Right kidney (tissue), 1 donor: ENCODE measurements around the gene RND3.

Experiments used
- DNase-seq: peaks from one replicate; pipeline ENCODE4 v3.0.0-alpha.2; 2016

Gene RND3

DNA sequence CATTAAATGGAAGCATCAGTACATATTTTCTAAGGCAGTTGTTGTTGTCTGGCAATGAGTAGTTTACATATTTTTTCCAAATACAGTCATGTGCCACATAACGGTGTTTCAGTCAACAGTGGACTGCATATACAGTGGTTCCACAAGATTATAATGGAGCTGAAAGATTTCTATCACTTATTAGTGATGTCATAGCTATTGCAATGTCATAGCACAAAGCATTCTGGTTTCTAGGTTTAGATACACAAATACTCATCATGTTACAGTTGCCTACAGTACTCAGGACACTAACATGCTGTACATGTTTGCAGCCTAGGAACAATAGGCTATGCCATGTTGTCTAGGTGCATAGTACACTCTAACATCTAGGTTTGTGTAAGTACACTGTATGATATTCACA, 45.0 kb downstream of the RND3 start:
- no peak for DNase-seq

DNA sequence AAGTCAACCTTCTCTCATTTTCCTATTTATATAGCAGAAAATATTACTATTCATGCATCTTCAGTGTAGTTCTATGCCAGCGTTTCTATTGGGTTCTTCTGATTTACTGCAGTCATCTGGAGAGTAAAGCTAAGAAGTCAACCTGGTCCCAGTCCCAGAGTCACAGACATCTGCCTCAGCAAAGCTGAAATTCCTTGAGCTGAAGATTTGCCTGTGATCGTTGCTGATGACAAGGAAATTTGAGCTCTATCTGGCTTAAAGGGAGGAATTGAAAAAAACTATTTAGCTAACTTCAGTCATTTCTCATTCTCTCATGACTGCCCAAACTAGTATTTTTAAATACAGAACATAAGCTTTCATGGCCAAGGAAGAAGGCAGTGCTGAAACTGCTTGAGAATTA, 45.7 kb downstream of the RND3 start:
- no peak for DNase-seq

DNA sequence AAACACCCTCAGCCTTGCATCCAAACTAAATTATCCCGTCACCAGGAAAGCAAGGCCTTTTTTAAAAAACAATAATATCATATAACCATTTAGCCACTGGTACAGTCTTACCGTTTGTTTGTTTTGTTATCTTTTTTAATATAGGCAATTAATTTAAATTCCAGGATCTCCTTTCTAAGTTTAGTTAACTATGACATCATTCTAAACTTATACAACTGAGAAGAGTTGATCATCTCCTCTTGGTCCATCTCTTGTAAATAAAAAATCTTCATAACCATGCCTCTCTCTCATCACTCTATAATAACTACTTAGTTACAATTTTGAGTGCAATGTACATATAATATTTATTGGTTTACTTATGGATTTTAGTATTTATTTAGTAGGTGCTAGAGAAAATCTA, 46.2 kb downstream of the RND3 start:
- DNase-seq, result no peak

DNA sequence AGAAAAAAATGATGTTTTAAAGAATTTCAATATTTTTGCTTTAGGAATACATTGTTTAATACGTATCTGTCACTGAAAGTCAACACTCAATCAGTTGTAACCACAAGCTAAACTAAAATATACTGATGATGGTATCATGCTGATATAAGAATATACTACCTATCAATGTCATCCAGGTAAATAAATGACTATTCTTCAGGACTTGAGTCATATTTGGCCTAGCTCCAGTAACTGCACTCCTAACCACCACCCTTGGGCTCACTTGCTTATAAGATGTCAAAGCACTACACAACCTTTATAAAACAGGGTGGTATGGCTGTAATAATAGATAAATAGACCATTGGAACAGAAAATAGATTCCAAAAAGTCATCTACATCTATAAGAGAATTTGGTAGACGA, 48.8 kb downstream of the RND3 start:
- DNase-seq, result no peak

DNA sequence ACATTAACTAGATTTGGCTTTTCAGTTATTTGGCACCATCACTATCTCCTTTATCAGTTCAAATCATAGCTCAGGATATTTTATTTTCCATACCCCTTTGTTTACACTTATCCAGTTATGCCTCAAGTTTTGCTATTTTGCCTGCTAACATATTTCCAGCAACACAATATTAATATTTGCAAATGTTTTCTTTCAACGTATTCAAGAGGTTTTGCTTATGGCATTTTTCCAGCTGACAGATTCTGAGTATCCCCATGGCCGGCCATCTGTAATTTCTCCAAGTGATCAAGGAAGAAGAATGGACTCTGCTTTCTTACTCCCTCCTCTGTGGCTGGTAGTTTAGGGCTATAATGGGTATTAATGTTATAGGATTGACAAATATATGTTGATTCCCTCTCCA, 49.4 kb downstream of the RND3 start:
- no peak for DNase-seq

DNA sequence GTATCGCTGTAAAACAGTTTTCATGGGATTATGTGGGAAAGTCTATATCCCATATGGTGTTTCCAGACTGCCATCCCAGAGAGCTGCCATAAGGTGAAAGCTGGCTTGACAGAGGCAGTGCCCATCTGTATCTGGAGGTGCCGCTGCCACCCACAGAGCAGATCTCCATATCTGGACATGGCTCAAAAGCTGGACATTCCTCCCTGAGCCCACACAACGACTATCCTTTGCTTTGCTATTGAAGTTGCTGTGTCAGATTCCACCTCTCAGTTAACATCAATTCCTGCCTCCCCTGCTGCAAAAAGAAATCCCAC, 55.2 kb downstream of the RND3 start:
- no peak for DNase-seq

DNA sequence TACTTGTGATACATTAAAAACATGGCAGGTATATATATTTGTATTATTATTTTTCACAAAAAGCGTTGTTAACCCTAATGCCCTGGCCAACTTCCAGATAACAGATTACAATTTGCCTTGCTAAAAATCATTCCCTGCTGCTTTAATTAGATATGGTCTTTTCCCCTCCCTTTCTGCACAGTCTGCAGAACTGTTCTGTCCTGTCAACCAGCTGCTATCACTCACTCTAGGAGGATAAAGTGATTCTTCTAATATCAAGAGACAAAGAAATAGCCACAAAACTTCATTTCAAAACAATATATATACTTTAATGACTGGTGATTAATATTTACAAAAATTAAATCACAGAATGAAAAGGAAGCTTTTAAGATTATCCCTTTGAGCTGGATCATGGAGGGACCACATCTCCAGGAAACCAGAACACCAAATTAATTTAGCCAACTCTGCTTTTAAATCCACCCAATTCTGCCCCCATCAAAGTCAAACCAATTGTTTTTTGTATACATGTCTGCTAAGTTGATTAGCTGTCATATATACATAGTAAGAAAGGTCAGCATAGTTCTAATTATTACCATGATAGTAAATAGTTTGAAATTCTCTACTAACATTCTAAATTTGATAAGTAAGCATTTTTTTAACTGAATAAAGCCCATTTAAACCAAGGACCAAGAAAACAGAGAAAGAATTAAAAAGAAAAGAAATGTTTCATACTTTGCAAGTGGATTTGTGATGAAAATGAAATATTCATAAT, 55.7 kb downstream of the RND3 start:
- no peak for DNase-seq

DNA sequence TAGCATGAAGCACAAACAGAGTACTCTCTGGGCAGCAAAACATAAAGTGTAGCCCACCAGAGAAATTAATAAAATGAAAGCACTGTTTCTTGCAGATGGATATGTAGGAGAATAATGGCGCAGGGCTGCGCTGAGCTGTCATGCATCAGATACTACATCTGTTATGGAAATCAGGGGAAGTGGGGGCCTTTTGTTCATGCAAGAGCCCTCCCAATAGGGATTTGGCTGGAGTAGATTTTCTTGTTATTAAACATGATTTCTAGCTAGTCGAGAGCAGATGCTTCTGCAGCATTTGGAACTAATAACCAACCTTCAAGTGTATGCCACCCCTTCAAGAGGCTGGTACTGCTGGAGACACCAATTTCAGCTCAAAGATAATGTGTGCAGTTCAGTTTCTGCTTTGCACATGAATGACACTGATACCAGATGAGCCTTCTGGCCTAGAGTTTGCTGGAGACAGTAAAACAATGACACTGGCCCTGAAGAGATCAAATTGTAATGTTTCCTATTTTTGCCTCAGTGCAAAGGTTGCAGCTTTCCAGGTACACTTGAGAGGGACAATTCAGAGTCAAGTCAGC, 58.0 kb downstream of the RND3 start:
- no peak for DNase-seq

DNA sequence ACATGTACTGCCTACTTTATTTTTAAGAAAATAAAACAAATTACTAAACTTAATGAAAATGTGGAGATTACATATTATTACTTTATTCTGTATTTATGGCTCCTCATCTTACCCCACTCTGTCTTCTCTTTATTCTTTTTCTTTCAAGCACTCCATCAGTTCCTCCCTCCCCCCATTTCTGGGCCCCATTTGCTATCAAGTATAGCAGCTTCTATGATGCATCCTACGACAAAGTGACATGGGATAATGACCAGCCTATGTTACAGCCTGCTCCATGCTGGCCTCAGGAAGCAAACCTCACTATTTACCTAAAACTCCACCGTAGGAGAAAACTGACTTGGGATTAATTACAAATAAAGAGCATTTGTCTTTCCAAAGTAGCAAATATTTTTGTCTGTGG, 58.8 kb downstream of the RND3 start:
- no peak for DNase-seq

DNA sequence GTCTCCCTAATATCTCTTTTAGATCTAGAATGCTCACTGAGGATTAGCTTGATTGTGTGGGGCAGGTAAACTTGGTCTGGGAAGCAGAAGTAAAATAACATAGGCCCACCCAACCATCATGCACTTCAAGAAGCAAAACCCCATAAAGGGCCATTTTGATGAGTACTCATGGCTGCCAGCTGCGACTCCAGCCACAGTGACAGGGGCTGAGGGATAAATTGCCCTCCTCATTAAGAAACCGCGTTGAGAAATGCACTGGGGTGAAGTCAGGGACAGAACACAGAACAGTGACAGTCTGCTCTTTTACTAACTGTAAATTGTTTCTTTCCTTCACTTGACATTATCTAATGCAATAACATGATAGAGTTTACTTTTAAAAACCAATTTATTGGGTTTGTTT, 60.2 kb downstream of the RND3 start:
- no peak for DNase-seq

DNA sequence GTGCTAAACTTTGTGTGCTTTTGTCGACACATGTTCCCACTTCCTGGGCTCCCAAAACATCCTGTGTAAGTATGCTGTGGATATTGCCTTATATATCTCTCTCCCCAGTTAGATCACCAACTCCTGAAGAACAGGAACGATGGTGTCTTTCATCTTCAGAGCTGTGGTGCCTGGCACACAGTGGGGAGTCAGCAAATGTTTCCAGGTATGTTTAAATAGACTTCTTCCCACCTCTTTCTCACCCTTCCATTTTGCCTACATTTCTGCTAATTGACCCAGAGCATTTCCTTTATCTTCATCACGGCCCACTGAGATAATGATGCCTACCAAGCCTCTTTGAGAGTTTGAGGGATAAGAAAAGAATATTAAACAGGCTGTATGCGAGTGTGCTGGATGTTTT, 60.7 kb downstream of the RND3 start:
- DNase-seq, result no peak

DNA sequence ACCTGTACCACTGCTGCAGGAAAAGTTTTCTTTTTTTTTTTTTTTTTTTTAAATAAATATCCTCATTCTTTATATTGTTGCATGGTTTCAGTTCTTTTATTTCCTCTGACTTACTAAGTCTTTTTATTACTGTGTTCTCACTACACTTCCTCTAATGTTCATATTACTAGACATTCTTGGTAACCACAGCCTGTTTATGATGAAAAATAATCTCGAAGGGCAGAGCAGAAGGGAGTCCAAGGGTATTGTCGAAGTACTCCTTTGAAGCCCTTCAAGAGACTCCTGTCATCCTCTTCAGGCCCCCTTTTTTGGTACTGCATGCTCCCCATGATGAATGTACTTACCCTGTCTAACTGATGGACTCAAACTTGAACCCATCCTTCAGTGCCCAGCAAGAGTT, 61.2 kb downstream of the RND3 start:
- DNase-seq, result no peak

DNA sequence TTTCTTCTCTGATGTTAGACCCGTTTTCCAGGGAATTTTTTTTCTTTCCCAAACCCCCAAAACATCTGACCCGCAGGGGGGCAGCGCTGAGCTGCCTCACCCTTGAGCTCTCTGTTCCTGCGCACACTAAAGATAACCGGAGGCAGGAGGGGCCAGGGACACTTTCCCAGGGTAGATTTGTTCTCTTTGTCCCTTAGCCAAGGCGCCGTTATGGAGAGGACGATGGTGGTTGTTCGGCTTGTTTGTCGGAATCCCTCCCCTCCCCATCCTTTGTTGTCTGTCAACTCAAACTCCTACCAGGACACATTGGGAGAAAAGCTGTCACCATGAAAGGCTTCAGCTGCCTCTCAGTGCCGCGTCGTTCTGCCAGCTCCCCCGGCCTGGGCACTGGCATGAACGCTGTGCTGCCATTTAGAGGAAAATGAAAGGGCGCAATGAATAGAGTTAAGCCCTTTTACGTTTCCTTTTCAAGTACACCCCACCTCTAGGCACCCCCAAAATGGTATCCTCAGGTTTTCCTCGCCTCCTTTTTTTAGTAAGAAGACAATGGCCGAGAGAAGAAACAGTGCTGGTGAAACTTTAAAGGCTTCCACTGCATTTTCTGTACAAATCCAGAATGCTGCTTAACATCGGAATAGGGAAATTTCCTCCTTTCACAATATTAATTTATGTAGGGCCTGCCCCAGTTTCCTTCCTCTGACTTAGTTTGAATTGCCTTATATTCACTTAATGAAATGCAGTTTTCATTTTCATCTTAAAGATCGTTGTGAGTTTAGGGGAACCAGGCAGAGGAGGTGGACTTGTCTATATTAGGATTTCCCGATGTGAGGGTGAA, 62.1 kb downstream of the RND3 start:
- DNase-seq, result no peak

DNA sequence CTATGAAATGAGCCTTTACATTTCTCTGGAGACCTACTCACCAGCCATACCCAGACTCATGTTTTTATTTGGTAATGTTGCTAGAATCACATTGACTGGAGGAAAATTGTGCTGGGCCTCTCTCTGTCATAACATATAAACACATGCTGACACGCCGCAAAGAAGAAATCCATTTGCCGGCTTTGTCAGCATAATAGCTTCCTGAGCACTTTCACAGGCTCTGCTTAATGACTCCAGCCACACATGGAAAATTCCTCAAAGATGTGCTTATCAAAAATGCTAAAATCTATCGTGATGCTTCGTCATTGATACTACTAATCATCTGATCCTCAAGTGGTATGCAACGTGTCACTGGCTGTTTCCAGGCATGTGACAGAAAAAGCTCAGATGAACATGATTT, 63.1 kb downstream of the RND3 start:
- no peak for DNase-seq

DNA sequence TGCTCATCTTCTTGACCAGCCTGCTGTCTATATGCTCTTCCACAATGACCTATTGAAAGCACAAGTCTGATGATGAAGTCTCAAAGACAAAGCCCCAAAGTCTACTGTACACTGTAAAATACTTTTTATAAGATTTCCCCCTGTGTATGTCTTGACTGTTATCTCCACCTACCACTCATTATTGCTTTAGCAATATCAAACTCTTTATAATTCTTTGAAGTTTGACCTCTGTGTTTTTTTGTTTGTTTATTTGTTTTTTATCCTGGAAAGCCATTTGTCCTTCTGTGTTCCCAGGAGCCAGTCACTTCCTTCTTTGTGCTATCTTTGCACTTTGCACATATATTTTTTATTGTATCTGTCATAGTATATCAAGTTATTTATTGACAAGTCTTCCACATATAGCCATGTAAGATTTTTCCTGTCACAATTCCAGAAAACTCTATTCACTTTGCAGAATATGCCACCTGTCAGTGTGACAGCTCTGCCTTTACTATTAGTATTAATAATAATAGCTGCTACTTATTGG, 66.3 kb downstream of the RND3 start:
- no peak for DNase-seq

DNA sequence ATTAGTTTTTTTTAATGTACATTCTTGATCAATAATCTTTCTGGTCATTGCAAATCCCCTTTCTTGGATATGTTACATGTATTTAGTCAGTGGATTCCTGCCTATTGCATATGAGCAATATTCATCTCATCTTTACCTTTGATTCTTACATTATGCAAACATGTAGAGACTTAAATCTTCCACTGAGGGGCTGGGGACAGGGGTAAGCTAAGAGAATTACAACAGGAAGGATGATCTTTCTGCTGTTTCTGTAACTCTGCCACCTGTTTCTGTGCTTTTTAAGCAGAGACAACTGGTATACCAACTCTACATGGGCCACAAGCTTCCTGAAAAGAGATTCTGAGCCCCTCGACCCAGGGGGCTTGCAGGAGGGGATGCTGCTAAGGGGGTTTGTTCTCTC, 68.6 kb downstream of the RND3 start:
- no peak for DNase-seq
